Nephron progenitor cell (in vitro differentiated cells): ENCODE results near the gene LARP6.
"Not testable (repeated sequence)": the region's sequence is repeated elsewhere in the genome, so short reads cannot be mapped to it uniquely, and the experiment has no call there.

ENCODE experiments used
- DNase-seq: peaks from one replicate; pipeline ENCODE4 v3.0.0; 2021
- H3K27ac Mint-ChIP-seq: 2 replicates; pipeline ENCODE4 v1.8.0; 2021; ENCODE audit warnings: mild to moderate bottlenecking, moderate library complexity, mixed read lengths
- H3K27me3 Mint-ChIP-seq: 2 replicates; pipeline ENCODE4 v1.8.0; 2021; ENCODE audit warnings: mild to moderate bottlenecking, low read depth, mixed read lengths; ENCODE audit not compliant: poor library complexity
- H3K36me3 Mint-ChIP-seq: 2 replicates; pipeline ENCODE4 v1.8.0; 2021; ENCODE audit warnings: low read depth, mixed read lengths
- H3K4me1 Mint-ChIP-seq: 2 replicates; pipeline ENCODE4 v1.8.0; 2021; ENCODE audit warnings: mixed read lengths
- H3K4me3 Mint-ChIP-seq: 2 replicates; pipeline ENCODE4 v1.8.0; 2021; ENCODE audit warnings: mild to moderate bottlenecking, moderate library complexity, mixed read lengths
- H3K9me3 Mint-ChIP-seq: 2 replicates; pipeline ENCODE4 v1.8.0; 2021; ENCODE audit warnings: mild to moderate bottlenecking, moderate library complexity, mixed read lengths
- CTCF ChIP-seq: fragments of 200-600 bp; sonication (generic); IDR thresholded peaks from 2 replicates; pipeline ENCODE4 v1.5.0; 2021; ENCODE audit warnings: antibody characterized with exemption

The LARP6 gene

GRCh38 chr15:70825841-70826240 lies 28.1 kb downstream of the LARP6 start:
- Mint-ChIP-seq H3K27ac (no peak overlapping the region), H3K27me3 (peaks cover 5% of the 10 kb centered on the region), H3K9me3 (peaks cover 7% of the 10 kb centered on the region), H3K36me3 (no peaks in the 10 kb centered on the region), H3K4me1 (peaks cover 11% of the 10 kb centered on the region), H3K4me3 (no peak overlapping the region)
- no peak for TF ChIP-seq CTCF
- no peak for DNase-seq

GRCh38 chr15:70823196-70823595 lies 30.8 kb downstream of the LARP6 start:
- no peak for DNase-seq
- H3K9me3 Mint-ChIP-seq, result peaks cover 22% of the 10 kb centered on the region
- H3K4me1 Mint-ChIP-seq, result peaks cover 11% of the 10 kb centered on the region
- H3K4me3 Mint-ChIP-seq, result no peak overlapping the region
- peaks cover 2% of the 10 kb centered on the region for H3K27me3 Mint-ChIP-seq
- H3K27ac Mint-ChIP-seq, result no peak overlapping the region
- no peaks in the 10 kb centered on the region for H3K36me3 Mint-ChIP-seq
- no peak for TF ChIP-seq CTCF

- no peak for TF ChIP-seq CTCF
- no peak overlapping the region for H3K4me3 Mint-ChIP-seq
- H3K27ac Mint-ChIP-seq, result no peak overlapping the region
- peaks cover 22% of the 10 kb centered on the region for H3K9me3 Mint-ChIP-seq
- H3K4me1 Mint-ChIP-seq, result peaks cover 11% of the 10 kb centered on the region
- no peak for DNase-seq
- H3K27me3 Mint-ChIP-seq, result peaks cover 2% of the 10 kb centered on the region
- H3K36me3 Mint-ChIP-seq, result no peaks in the 10 kb centered on the region
Observed at GRCh38 chr15:70820214-70820613, 33.7 kb downstream of the LARP6 start.

- peaks cover 6% of the 10 kb centered on the region for H3K27me3 Mint-ChIP-seq
- no peak overlapping the region for H3K4me3 Mint-ChIP-seq
- DNase-seq, result no peak
- H3K27ac Mint-ChIP-seq, result peak overlapping the region; percentile 48
- H3K36me3 Mint-ChIP-seq, result no peaks in the 10 kb centered on the region
- peaks cover 22% of the 10 kb centered on the region for H3K9me3 Mint-ChIP-seq
- no peak for TF ChIP-seq CTCF
- peaks cover 11% of the 10 kb centered on the region for H3K4me1 Mint-ChIP-seq
Observed at GRCh38 chr15:70818580-70818979, 35.4 kb downstream of the LARP6 start.

- no peak overlapping the region for H3K27ac Mint-ChIP-seq
- peaks cover under 1% of the 10 kb centered on the region for H3K4me1 Mint-ChIP-seq
- no peak for TF ChIP-seq CTCF
- peaks cover 8% of the 10 kb centered on the region for H3K27me3 Mint-ChIP-seq
- H3K9me3 Mint-ChIP-seq, result peaks cover 22% of the 10 kb centered on the region
- no peak for DNase-seq
- no peak overlapping the region for H3K4me3 Mint-ChIP-seq
- no peaks in the 10 kb centered on the region for H3K36me3 Mint-ChIP-seq
Observed at GRCh38 chr15:70817266-70817665, 36.7 kb downstream of the LARP6 start.

GRCh38 chr15:70815604-70816003 lies 38.4 kb downstream of the LARP6 start:
- TF ChIP-seq CTCF, result no peak
- Mint-ChIP-seq H3K36me3 (no peaks in the 10 kb centered on the region), H3K4me3 (no peak overlapping the region), H3K27me3 (peaks cover 8% of the 10 kb centered on the region), H3K4me1 (peaks cover 7% of the 10 kb centered on the region), H3K27ac (no peak overlapping the region), H3K9me3 (peaks cover 12% of the 10 kb centered on the region)
- DNase-seq, result no peak

- not testable (repeated sequence) for H3K4me1 Mint-ChIP-seq, H3K27me3 Mint-ChIP-seq, H3K9me3 Mint-ChIP-seq, DNase-seq, H3K27ac Mint-ChIP-seq, H3K4me3 Mint-ChIP-seq, H3K36me3 Mint-ChIP-seq
Observed at GRCh38 chr15:70815011-70815410, 38.9 kb downstream of the LARP6 start.
